Lung (tissue), 12 donors: Measurements from ENCODE around the gene PHLDB2. TPM values are rescaled to one million over a fixed set of nuclear protein-coding genes. Genes with fewer than 3 reads are reported as not detected.
A peak's percentile ranks its signal among the peaks of the same experiment; 100 is the strongest.

ENCODE experiments used
- ATAC-seq: fragments of 200-7000 bp; cut with Tn5 transposase; one replicate; pipeline ENCODE4 v1.9.1; 2020; ENCODE audit warnings: moderate number of reproducible peaks; ENCODE audit not compliant: insufficient read depth, low FRiP score
- DNase-seq, 3 donors: peaks; one replicate each; pipeline ENCODE4 v3.0.0-alpha.2; 2013 to 2017
- H3K27ac ChIP-seq, 2 donors: one replicate each; pipeline ENCODE4 v1.5.1; 2013; ENCODE audit warnings: mild to moderate bottlenecking in 2 of 2, moderate library complexity in 2 of 2, control low read depth in 1 of 2, inconsistent platforms in 1 of 2, low read depth in 1 of 2, low read length in 1 of 2
- H3K27me3 ChIP-seq, 3 donors: one replicate each; pipeline ENCODE4 v1.5.1; 2013; ENCODE audit warnings: low read length in 2 of 3; ENCODE audit not compliant: control insufficient read depth in 3 of 3, insufficient read depth in 3 of 3
- H3K36me3 ChIP-seq, 4 donors: one replicate each; pipeline ENCODE4 v1.5.1; 2013; ENCODE audit warnings: low read length in 4 of 4, mild to moderate bottlenecking in 1 of 4, moderate library complexity in 1 of 4; ENCODE audit not compliant: control insufficient read depth in 4 of 4, insufficient read depth in 4 of 4
- H3K4me1 ChIP-seq, 5 donors: one replicate each; pipeline ENCODE4 v1.5.1; 2013; ENCODE audit warnings: low read length in 5 of 5, mild to moderate bottlenecking in 2 of 5, moderate library complexity in 1 of 5; ENCODE audit not compliant: control insufficient read depth in 5 of 5, insufficient read depth in 5 of 5
- H3K4me3 ChIP-seq: one replicate; pipeline ENCODE4 v1.5.1; 2013; ENCODE audit warnings: mild to moderate bottlenecking, control low read depth, moderate library complexity
- H3K9ac ChIP-seq, 2 donors: one replicate each; pipeline ENCODE4 v1.5.1; 2013; ENCODE audit warnings: low read length in 2 of 2, control low read depth in 1 of 2; ENCODE audit not compliant: insufficient read depth in 1 of 2
- H3K9me3 ChIP-seq, 4 donors: one replicate each; pipeline ENCODE4 v1.5.1; 2013; ENCODE audit warnings: low read length in 3 of 4, mild to moderate bottlenecking in 1 of 4, moderate library complexity in 1 of 4; ENCODE audit not compliant: control insufficient read depth in 4 of 4, insufficient read depth in 3 of 4
- WGBS, 2 donors: extraction: QIAGEN DNeasy Blood & Tissue Kit; methylation state at CpG; one replicate each; pipeline ENCODE4 v1.1.7; 2013; 5-methylcytosine and 5-hydroxymethylcytosine counted together
- polyA plus RNA-seq, 2 donors: library from polyadenylated mRNA; stranded (reverse); fragments of 200-250 nt; gene quantifications; one replicate each; pipeline ENCODE4 v1.2.1, GENCODE V29; 2013
- total RNA-seq, 2 donors: library from RNA; depleted of rRNA in 1 of 2; stranded (reverse); fragments of >200 nt in 1 of 2; gene quantifications; one replicate each; pipeline ENCODE4 v1.2.1, GENCODE V29; 2014 to 2021
- TF ChIP-seq, protein P1 (sequence below): IDR thresholded peaks from 2 replicates; pipeline ENCODE4 v1.5.1; 2012; ENCODE audit warnings: mild to moderate bottlenecking; ENCODE audit errors: control extremely low read depth, extremely low read depth
- donor health status: control.
- donor health status: control.
- donor health status: Bipolar disorder and iron deficiency.
- donor health status: healthy.
- donor health status: DM: yes; HTN: yes; CAD: no.

PHLDB2 gene
- total and polyA plus RNA-seq, 4 donors: 14.4 to 58.1 (median 26.7) TPM

DNA sequence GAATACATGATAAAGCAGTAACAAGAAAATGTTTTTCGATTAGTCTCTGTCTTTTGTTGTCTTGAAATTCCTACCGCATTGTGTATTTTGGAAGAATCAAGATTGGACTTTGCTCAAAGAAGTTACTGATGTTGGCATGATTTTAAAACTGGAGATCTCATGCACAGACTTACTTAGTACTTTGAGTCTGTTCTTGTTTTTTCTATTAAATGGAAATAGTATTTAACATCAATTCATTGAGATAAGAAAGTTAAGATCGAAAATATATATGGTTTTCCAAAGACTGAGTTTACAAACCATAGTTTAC, 122.3 kb downstream of the PHLDB2 start:
- peaks cover 0 to 30% (median 5%) of the 10 kb centered on the region in 5 donors for H3K4me1 ChIP-seq
- ATAC-seq (no peak), DNase-seq (peak in 1 of 3 donors; percentile 34)
- no peaks in the 10 kb centered on the region for H3K27me3 ChIP-seq
- TF ChIP-seq, protein P1, sequence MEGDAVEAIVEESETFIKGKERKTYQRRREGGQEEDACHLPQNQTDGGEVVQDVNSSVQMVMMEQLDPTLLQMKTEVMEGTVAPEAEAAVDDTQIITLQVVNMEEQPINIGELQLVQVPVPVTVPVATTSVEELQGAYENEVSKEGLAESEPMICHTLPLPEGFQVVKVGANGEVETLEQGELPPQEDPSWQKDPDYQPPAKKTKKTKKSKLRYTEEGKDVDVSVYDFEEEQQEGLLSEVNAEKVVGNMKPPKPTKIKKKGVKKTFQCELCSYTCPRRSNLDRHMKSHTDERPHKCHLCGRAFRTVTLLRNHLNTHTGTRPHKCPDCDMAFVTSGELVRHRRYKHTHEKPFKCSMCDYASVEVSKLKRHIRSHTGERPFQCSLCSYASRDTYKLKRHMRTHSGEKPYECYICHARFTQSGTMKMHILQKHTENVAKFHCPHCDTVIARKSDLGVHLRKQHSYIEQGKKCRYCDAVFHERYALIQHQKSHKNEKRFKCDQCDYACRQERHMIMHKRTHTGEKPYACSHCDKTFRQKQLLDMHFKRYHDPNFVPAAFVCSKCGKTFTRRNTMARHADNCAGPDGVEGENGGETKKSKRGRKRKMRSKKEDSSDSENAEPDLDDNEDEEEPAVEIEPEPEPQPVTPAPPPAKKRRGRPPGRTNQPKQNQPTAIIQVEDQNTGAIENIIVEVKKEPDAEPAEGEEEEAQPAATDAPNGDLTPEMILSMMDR: no peak
- H3K27ac ChIP-seq: no peak overlapping the region
- no peak overlapping the region for H3K4me3 ChIP-seq
- no peaks in the 10 kb centered on the region for H3K9me3 ChIP-seq
- H3K9ac ChIP-seq: peak overlapping the region in 1 of 2 donors; percentile 1
- WGBS, 2 donors: 64 to 82% methylated on average over 3 of the region's 3 CpGs
- peaks cover 0 to 13% (median 3%) of the 10 kb centered on the region in 4 donors for H3K36me3 ChIP-seq

DNA sequence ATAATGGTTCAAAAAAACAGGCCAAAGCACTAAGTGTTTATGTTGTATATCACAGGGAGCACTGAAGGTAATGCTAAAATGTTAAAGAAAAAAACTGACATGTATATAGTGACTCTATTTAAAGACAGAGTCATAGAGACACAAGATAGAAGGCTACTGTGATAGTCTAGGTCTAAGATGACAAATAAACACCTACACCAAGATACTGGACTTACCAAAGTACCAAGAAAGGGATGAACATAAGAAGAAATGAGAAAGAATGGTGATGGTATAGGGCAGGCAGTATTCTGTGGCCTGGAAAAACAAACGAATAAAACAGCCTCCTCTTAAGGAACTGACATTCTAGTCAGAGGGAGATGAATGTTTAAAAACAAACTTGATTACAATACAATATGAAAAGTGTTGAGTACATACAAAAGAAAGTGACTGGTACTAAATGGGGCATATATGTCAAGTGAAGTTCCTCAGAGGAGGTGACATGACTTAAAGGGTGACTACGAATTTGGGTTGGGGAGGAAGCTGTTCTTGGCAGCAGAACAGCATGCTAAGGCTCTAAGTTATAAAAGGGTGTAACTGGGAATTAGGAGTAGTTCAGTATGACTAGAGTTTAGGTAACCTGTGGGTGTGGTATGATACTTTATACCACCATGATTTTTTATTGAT, 125.7 kb downstream of the PHLDB2 start:
- H3K9ac ChIP-seq: no peak overlapping the region
- H3K36me3 ChIP-seq: peaks cover 6 to 20% (median 14%) of the 10 kb centered on the region in 4 donors
- H3K4me1 ChIP-seq: peaks cover 0 to 32% (median 5%) of the 10 kb centered on the region in 5 donors
- no peaks in the 10 kb centered on the region for H3K27me3 ChIP-seq
- no peak overlapping the region for H3K4me3 ChIP-seq
- TF ChIP-seq, protein P1: no peak
- DNase-seq (no peak), ATAC-seq (no peak)
- WGBS, 2 donors: 38 to 42% methylated on average over 2 of the region's 2 CpGs
- no peaks in the 10 kb centered on the region for H3K9me3 ChIP-seq
- no peak overlapping the region for H3K27ac ChIP-seq

DNA sequence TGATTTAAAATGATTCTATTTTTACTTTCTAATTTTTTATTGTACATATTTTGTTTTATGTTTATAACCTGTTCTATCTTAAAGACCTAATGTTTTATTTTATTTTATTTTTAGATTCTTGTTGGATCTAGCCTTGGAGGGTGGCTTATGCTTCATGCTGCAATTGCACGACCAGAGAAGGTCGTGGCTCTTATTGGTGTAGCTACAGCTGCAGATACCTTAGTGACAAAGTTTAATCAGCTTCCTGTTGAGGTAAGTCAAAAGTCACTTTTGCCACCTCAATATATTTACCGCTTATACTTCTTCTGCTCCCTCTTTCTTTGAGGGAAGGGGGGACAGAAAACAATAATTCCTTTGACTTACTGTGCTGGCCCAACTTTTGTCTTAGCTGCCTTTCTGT, 127.7 kb downstream of the PHLDB2 start:
- Histone ChIP-seq H3K9ac (no peak overlapping the region), H3K27ac (no peak overlapping the region), H3K4me1 (peaks cover 0 to 16% (median 0%) of the 10 kb centered on the region in 5 donors), H3K9me3 (no peaks in the 10 kb centered on the region), H3K36me3 (peaks cover 6 to 26% (median 19%) of the 10 kb centered on the region in 4 donors), H3K4me3 (no peak overlapping the region), H3K27me3 (no peaks in the 10 kb centered on the region)
- ATAC-seq (no peak), DNase-seq (no peak)
- WGBS, 2 donors: 88 to 93% methylated on average over 3 of the region's 3 CpGs
- TF ChIP-seq, protein P1: no peak
